ENCODE measurements around the gene PDE6C.

- TF ChIP-seq EP300 (IDR thresholded peaks at IDR 0.05; ENCODE audit: borderline replicate concordance in 1 of 2, low read depth in 1 of 2, low read length in 1 of 2) (no peak), JUND (IDR thresholded peaks at IDR 0.05) (no peak), CTCF (IDR thresholded peaks at IDR 0.05) (no peak), REST (IDR thresholded peaks at IDR 0.05; ENCODE audit: low read depth, low read length) (no peak), FOXM1 (IDR thresholded peaks at IDR 0.05; ENCODE audit: low read depth) (no peak), GATA2 (CRISPR knock-in tag; IDR thresholded peaks at IDR 0.05) (no peak), MAX (IDR thresholded peaks at IDR 0.05; ENCODE audit: low read depth) (no peak), CHD2 (IDR thresholded peaks at IDR 0.05; ENCODE audit: low read length, partially characterized antibody) (no peak), POLR2AphosphoS5 (IDR thresholded peaks at IDR 0.05; ENCODE audit: low read depth, low read length) (no peak)
Measured at GRCh38 chr10:93656155-93656554, 43.8 kb downstream of the PDE6C start.

Data from SK-N-SH (cell line).